WI38 (cell line): ENCODE data around the gene CELSR3.

ENCODE experiments used
- H3K4me3 ChIP-seq: 2 replicates; pipeline ENCODE4 v1.5.1; 2011; ENCODE audit warnings: low read depth, mild to moderate bottlenecking, control low read depth, low read length
- TF ChIP-seq, protein P1 (sequence below): IDR thresholded peaks from 2 replicates; pipeline ENCODE4 v1.5.1; 2012; ENCODE audit warnings: low read depth, mild to moderate bottlenecking, control low read depth, low read length

CELSR3 gene

DNA sequence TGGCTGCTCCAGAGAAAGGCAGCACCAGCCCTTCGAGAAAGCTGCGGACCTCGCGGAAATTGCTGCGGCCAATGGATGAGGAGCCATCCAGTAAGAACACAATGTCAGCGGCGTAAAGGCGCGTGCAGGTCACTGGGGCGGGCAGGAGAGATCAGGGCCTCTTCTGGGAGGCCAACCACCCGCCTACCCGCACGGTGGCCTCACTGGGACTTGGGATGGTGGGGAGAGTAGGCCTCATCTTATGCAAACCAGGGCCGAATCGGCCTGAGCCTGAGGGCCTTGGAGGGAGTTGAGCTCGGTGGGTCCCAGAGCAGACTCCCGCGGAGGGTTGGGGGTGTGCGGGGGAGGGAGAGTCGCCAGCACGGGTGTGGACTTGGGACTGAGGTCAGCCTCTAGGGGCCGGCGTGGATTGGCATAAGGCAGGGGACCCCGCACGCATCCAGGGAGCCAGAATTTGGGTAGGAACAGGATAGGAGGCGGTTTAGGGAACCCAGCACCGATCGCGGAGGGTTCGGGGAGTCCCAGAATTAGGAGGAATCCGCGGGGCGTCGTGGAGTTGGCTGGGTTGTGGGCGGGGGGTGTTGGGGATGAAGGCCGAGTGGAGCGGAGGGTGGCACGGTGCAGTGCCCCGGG is 68.2 kb downstream of the CELSR3 start:
- TF ChIP-seq, protein P1, sequence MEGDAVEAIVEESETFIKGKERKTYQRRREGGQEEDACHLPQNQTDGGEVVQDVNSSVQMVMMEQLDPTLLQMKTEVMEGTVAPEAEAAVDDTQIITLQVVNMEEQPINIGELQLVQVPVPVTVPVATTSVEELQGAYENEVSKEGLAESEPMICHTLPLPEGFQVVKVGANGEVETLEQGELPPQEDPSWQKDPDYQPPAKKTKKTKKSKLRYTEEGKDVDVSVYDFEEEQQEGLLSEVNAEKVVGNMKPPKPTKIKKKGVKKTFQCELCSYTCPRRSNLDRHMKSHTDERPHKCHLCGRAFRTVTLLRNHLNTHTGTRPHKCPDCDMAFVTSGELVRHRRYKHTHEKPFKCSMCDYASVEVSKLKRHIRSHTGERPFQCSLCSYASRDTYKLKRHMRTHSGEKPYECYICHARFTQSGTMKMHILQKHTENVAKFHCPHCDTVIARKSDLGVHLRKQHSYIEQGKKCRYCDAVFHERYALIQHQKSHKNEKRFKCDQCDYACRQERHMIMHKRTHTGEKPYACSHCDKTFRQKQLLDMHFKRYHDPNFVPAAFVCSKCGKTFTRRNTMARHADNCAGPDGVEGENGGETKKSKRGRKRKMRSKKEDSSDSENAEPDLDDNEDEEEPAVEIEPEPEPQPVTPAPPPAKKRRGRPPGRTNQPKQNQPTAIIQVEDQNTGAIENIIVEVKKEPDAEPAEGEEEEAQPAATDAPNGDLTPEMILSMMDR = no peak
- H3K4me3 ChIP-seq = peak overlapping the region; percentile 59

DNA sequence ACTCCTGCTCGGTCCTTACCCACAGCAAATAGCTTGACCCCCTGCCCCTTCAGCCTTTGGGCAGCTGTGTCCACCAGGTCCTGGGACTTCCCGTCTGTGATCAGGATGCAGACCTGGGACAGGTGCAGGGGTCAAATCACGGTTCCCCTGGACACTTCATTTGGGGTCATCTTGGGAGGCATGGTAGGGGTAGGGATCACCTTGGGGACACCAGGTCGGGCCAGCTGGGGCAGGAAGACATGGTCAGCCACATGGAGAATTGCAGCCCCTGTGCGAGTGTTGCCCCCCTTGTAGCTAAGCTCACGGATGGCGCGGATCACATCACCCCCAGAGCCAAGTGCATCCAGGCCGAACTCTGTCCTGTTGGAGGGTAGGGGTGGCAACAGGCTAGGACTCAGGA is 69.3 kb downstream of the CELSR3 start:
- TF ChIP-seq, protein P1 = no peak
- peak overlapping the region; percentile 59; the same call in 1 of the 2 replicates for H3K4me3 ChIP-seq

DNA sequence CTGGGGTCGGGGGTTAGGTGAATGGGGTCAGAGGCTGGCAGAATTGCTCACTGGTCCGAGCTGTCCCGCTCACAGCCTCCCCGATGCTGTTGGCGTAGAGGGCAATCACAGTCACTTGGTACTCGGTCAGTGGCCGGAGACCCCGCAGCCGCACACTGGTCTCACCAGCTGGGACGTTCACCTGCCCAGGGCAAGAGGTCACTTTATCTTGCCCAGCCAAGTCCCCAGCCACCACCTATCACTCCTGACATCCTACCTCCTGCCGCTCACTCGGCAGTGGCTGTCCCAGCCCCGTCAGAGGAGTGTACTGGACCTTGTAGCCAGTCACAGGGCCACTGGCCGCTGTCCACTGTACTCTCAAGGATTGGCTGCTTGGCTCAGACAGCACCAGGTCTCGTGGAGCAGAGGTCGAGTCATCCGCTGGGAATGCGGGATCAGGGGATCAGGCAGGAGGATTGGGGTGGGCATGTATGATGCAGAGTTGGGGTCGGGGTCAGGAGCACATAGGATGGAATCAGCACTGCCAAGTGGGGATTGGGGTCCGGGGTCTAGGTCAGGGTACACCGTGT is 70.1 kb downstream of the CELSR3 start:
- H3K4me3 ChIP-seq = no peak overlapping the region
- TF ChIP-seq, protein P1 = no peak

DNA sequence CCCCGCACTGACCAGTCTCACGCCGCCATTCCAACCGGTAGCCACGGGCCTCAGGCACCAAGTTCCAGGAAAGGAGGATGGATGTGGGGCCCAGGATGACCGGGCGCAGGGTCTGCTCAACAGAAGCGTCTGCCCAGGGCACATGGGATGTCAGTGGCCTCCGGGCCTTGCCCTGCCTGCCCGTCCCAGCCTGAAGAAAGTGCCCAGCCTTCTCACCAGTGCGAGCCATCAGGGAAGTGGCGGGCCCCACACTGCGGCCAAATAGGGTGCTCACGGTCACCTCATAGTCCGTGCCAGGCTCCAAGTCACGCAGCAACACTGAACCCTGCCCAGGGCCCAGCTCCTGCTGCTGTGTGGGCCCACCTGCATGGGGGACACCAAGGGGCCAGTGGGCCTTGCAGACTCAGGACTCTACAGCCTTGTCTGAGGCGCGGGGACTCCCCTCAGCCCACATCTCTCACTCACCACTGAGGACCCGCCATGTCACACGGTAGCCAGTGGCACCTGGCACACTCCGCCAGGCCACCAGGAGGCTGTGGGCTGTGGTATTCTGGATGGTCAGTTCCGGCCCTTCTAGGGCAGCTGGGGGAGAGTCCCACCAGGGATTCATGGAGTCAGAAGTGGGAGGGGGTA is 70.7 kb downstream of the CELSR3 start:
- TF ChIP-seq, protein P1 = no peak

DNA sequence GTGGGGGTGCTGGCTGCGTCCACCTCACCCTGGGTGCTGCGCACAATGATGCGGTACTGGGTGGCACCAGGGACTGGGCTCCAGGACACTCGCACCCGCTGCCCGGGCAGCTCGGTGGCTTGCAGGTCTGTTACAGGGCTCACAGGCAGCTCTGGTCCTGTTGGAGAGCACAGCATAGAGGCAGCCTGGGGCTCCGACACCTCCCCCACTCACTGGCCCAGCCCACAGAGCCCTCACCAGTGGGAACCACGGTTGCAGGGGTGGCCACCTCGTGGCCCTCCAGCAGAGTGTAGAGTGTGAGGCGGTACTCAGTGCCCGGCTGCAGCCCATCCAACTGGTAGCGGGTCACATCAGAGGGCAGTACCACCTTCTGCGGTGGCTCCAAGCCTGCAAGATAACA is 71.2 kb downstream of the CELSR3 start:
- H3K4me3 ChIP-seq = no peak overlapping the region
- TF ChIP-seq, protein P1 = no peak

More for the DNA sequence above, 70.7 kb downstream of the CELSR3 start:
- H3K4me3 ChIP-seq = no peak overlapping the region

DNA sequence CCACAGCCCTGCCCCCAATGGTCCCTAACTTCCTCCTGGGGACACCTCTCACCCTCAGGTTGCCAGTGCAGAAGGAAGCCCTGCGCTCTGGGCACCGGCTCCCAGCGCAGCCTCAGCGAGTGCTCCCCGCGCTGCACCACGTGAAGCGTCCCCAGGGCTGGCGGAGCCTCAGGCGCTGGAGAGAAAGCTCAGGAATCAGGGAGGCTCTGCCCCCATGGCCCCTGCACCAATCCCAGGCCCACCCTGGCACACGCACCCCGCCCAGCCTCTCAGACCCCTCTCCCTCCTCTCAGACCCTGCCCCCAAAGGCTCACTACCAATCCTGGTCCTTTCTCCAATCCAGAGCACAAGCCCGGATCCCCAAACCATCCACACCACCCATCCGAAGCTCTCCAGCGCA is 74.5 kb downstream of the CELSR3 start:
- TF ChIP-seq, protein P1 = no peak
- no peak overlapping the region for H3K4me3 ChIP-seq

DNA sequence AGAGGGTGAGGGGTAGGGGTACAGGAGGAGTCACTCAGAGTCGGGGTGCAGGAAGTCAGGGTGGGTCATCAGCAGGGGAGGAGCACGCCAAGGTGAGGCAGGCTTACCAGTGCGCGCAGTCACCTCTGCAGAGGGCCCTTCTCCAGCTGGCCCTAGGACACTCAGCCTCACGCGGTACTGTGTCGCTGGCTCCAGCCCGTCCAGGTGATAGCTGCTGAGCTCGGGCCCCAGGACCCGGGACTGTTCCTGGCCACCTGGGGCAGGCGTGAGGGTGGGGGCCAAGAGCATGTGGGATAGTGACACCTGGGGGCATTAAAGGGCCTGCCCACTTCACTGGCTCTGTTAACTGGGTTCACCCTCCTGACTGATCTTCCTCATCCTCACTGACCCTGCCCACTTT is 75.0 kb downstream of the CELSR3 start:
- H3K4me3 ChIP-seq = no peak overlapping the region
- TF ChIP-seq, protein P1 = no peak
